GM12878 (cell line): ENCODE data around the gene SPRN.

Experiments
- SPI1 ChIP-seq: IDR thresholded peaks from 2 replicates; pipeline ENCODE4 v1.6.1; 2011; ENCODE audit warnings: low read depth, mild to moderate bottlenecking, low read length, moderate library complexity, borderline replicate concordance; ENCODE audit not compliant: insufficient read depth
- TF ChIP-seq, protein P1 (sequence below), 3 experiments: IDR thresholded peaks in 2 of 3; conservative IDR thresholded peaks in 1 of 3; 2 replicates each; pipeline ENCODE4 v1.5.1; 2011; ENCODE audit warnings: low read depth in 3 of 3, low read length in 3 of 3, mild to moderate bottlenecking in 3 of 3, control low read depth in 2 of 3, moderate library complexity in 2 of 3, inconsistent platforms in 1 of 3, mixed read lengths in 1 of 3; ENCODE audit not compliant: control insufficient read depth in 2 of 3, insufficient read depth in 1 of 3; ENCODE audit errors: extremely low read depth in 1 of 3

- TF ChIP-seq, protein P1, sequence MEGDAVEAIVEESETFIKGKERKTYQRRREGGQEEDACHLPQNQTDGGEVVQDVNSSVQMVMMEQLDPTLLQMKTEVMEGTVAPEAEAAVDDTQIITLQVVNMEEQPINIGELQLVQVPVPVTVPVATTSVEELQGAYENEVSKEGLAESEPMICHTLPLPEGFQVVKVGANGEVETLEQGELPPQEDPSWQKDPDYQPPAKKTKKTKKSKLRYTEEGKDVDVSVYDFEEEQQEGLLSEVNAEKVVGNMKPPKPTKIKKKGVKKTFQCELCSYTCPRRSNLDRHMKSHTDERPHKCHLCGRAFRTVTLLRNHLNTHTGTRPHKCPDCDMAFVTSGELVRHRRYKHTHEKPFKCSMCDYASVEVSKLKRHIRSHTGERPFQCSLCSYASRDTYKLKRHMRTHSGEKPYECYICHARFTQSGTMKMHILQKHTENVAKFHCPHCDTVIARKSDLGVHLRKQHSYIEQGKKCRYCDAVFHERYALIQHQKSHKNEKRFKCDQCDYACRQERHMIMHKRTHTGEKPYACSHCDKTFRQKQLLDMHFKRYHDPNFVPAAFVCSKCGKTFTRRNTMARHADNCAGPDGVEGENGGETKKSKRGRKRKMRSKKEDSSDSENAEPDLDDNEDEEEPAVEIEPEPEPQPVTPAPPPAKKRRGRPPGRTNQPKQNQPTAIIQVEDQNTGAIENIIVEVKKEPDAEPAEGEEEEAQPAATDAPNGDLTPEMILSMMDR (IDR thresholded peaks at IDR 0.05 in 2 of 3, conservative IDR thresholded peaks at IDR 0.05 in 1 of 3; ENCODE audit: control insufficient read depth in 2 of 3, extremely low read depth in 1 of 3, insufficient read depth in 1 of 3, low read depth in 3 of 3, low read length in 3 of 3), result no peak
- TF ChIP-seq SPI1, result no peak
These were observed 40.4 kb downstream of the SPRN start for GRCh38 chr10:133384071-133384470.
